Fibroblast of pulmonary artery (primary cell): ENCODE results near the gene WNT3A.
"Not testable (repeated sequence)": the region's sequence is repeated elsewhere in the genome, so short reads cannot be mapped to it uniquely, and the experiment has no call there.

Experiments
- DNase-seq: peaks from one replicate; pipeline ENCODE4 v3.0.0-alpha.2; 2010; ENCODE audit warnings: low read depth
- H3K4me3 ChIP-seq: replicated peaks from 2 replicates; pipeline ENCODE4 v1.5.1; 2011; ENCODE audit warnings: low read depth, mild to moderate bottlenecking, control low read depth, low read length, moderate library complexity
- CTCF ChIP-seq: IDR thresholded peaks from 2 replicates; pipeline ENCODE4 v1.5.1; 2011; ENCODE audit warnings: mild to moderate bottlenecking, control low read depth, low read length, inconsistent platforms; ENCODE audit errors: missing control alignments

Gene WNT3A

GRCh38 chr1:228018961-228019721 is 12.3 kb downstream of the WNT3A start:
- no peak for DNase-seq
- TF ChIP-seq CTCF: no peak
- no peak overlapping the region for H3K4me3 ChIP-seq

- not testable (repeated sequence) for H3K4me3 ChIP-seq, DNase-seq
These were observed 12.9 kb downstream of the WNT3A start for GRCh38 chr1:228019722-228020083.

- no peak for TF ChIP-seq CTCF
- no peak overlapping the region for H3K4me3 ChIP-seq
- DNase-seq: no peak
These were observed 14.0 kb downstream of the WNT3A start for GRCh38 chr1:228020686-228021354.

- no peak overlapping the region for H3K4me3 ChIP-seq
- DNase-seq: no peak
- no peak for TF ChIP-seq CTCF
These were observed 14.7 kb downstream of the WNT3A start for GRCh38 chr1:228021355-228022030.

GRCh38 chr1:228022571-228023293 is 15.9 kb downstream of the WNT3A start:
- no peak for TF ChIP-seq CTCF
- H3K4me3 ChIP-seq: no peak overlapping the region
- DNase-seq: no peak

GRCh38 chr1:228023294-228023639 is 16.5 kb downstream of the WNT3A start:
- DNase-seq: no peak
- TF ChIP-seq CTCF: no peak
- H3K4me3 ChIP-seq: no peak overlapping the region

GRCh38 chr1:228029281-228029680 is 22.5 kb downstream of the WNT3A start:
- DNase-seq: no peak
- no peak for TF ChIP-seq CTCF

More at GRCh38 chr1:228029281-228029680, 22.5 kb downstream of the WNT3A start:
- no peak overlapping the region for H3K4me3 ChIP-seq
